ENCODE results near the gene PDSS1.
A peak's percentile ranks its signal among the peaks of the same experiment; 100 is the strongest.
"Not testable (repeated sequence)": the region's sequence is repeated elsewhere in the genome, so short reads cannot be mapped to it uniquely, and the experiment has no call there.

The PDSS1 gene

DNA sequence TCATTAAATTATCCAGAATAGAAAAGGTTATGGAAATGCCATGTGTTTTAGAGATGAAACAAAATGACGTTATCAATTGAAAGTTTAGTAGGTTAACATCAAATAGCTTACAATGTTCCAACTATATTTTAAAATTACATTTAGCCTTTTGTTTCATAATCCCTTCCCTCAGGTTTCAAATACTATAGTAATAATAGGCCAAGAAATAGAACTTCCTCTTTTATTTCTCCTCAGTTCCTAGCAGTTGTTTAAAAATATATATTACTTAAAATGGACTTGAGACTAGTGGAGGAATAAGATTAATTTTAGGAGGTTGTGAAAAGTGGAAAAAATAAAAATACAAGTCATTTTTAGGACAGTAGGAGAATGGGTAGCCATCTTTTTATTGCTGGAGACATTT, 16.4 kb upstream of the PDSS1 start:
- no peaks in the 10 kb centered on the region for H3K9me3 ChIP-seq (ENCODE audit: insufficient read depth, low read depth, low read length)
- no peak overlapping the region for H3K4me2 ChIP-seq (ENCODE audit: low read depth, low read length, poor library complexity, severe bottlenecking)
- TF ChIP-seq, protein P1, sequence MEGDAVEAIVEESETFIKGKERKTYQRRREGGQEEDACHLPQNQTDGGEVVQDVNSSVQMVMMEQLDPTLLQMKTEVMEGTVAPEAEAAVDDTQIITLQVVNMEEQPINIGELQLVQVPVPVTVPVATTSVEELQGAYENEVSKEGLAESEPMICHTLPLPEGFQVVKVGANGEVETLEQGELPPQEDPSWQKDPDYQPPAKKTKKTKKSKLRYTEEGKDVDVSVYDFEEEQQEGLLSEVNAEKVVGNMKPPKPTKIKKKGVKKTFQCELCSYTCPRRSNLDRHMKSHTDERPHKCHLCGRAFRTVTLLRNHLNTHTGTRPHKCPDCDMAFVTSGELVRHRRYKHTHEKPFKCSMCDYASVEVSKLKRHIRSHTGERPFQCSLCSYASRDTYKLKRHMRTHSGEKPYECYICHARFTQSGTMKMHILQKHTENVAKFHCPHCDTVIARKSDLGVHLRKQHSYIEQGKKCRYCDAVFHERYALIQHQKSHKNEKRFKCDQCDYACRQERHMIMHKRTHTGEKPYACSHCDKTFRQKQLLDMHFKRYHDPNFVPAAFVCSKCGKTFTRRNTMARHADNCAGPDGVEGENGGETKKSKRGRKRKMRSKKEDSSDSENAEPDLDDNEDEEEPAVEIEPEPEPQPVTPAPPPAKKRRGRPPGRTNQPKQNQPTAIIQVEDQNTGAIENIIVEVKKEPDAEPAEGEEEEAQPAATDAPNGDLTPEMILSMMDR (conservative IDR thresholded peaks at IDR 0.05; ENCODE audit: low read length): no peak
- no peak for TF ChIP-seq EZH2phosphoT487 (IDR thresholded peaks at IDR 0.05; ENCODE audit: borderline replicate concordance)
- no peak overlapping the region for H3K4me3 ChIP-seq (ENCODE audit: low read length, poor library complexity, severe bottlenecking)
- no peaks in the 10 kb centered on the region for H3K36me3 ChIP-seq (ENCODE audit: insufficient read depth, low read length)
- H3K4me1 ChIP-seq (ENCODE audit: insufficient read depth, low read length, poor library complexity, severe bottlenecking): peaks cover 10% of the 10 kb centered on the region
- H3F3A ChIP-seq (ENCODE audit: low read depth): no peaks in the 10 kb centered on the region
- no peak overlapping the region for H3K9ac ChIP-seq (ENCODE audit: low read depth, low read length, poor library complexity, severe bottlenecking)
- H4K20me1 ChIP-seq (ENCODE audit: insufficient read depth, low read length, poor library complexity, severe bottlenecking): no peaks in the 10 kb centered on the region
- no peak overlapping the region for H2AFZ ChIP-seq (ENCODE audit: low read length)
- no peaks in the 10 kb centered on the region for H3K9me2 ChIP-seq (replicated peaks; ENCODE audit: low read depth, low read length)
- no peaks in the 10 kb centered on the region for H3K79me2 ChIP-seq (ENCODE audit: insufficient read depth, low read length)
- no peaks in the 10 kb centered on the region for H3K27me3 ChIP-seq (ENCODE audit: insufficient read depth, low read length, poor library complexity, severe bottlenecking)

- peak overlapping the region; percentile 71; the same call in 1 of the 2 replicates for H2AFZ ChIP-seq (ENCODE audit: low read length)
- not testable (repeated sequence) for H3K27me3 ChIP-seq (ENCODE audit: insufficient read depth, low read length, poor library complexity, severe bottlenecking); H3K9me3 ChIP-seq (ENCODE audit: insufficient read depth, low read depth, low read length); H3K4me3 ChIP-seq (ENCODE audit: low read length, poor library complexity, severe bottlenecking); H4K20me1 ChIP-seq (ENCODE audit: insufficient read depth, low read length, poor library complexity, severe bottlenecking); H3K4me2 ChIP-seq (ENCODE audit: low read depth, low read length, poor library complexity, severe bottlenecking); H3K4me1 ChIP-seq (ENCODE audit: insufficient read depth, low read length, poor library complexity, severe bottlenecking); H3F3A ChIP-seq (ENCODE audit: low read depth); H3K9me2 ChIP-seq (replicated peaks; ENCODE audit: low read depth, low read length); H3K79me2 ChIP-seq (ENCODE audit: insufficient read depth, low read length); H3K36me3 ChIP-seq (ENCODE audit: insufficient read depth, low read length); H3K9ac ChIP-seq (ENCODE audit: low read depth, low read length, poor library complexity, severe bottlenecking)
Observed at GRCh38 chr10:26681971-26682370, 15.5 kb upstream of the PDSS1 start.

DNA sequence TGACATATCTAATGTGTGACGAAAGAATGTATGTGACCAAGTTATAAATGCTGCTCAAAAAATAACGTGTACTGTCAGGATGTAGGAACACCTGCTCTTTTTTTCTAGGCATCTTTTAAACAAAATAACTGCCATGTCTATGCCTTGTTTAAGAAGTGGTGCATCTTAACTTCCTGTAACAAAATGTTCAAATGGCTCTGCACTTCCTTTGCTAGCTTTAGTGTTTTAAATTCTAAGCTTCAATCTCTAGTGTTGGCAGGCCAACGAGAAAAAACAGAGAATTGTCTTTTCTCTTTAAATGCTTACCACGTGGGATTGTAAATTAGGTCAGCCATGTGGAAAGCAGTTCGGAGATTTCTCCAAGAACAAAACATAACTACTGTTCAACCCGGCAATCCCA, 14.6 kb upstream of the PDSS1 start:
- Histone ChIP-seq H3K9me2 (replicated peaks; ENCODE audit: low read depth, low read length) (no peaks in the 10 kb centered on the region), H4K20me1 (ENCODE audit: insufficient read depth, low read length, poor library complexity, severe bottlenecking) (no peaks in the 10 kb centered on the region), H3K79me2 (ENCODE audit: insufficient read depth, low read length) (no peaks in the 10 kb centered on the region), H2AFZ (ENCODE audit: low read length) (peak overlapping the region; percentile 71), H3K9ac (ENCODE audit: low read depth, low read length, poor library complexity, severe bottlenecking) (no peak overlapping the region), H3K4me2 (ENCODE audit: low read depth, low read length, poor library complexity, severe bottlenecking) (peak overlapping the region; percentile 31), H3K4me1 (ENCODE audit: insufficient read depth, low read length, poor library complexity, severe bottlenecking) (peaks cover 10% of the 10 kb centered on the region), H3K36me3 (ENCODE audit: insufficient read depth, low read length) (no peaks in the 10 kb centered on the region), H3K27me3 (ENCODE audit: insufficient read depth, low read length, poor library complexity, severe bottlenecking) (no peaks in the 10 kb centered on the region), H3K4me3 (ENCODE audit: low read length, poor library complexity, severe bottlenecking) (no peak overlapping the region), H3F3A (ENCODE audit: low read depth) (no peaks in the 10 kb centered on the region), H3K9me3 (ENCODE audit: insufficient read depth, low read depth, low read length) (no peaks in the 10 kb centered on the region)
- TF ChIP-seq, protein P1 (conservative IDR thresholded peaks at IDR 0.05; ENCODE audit: low read length): no peak
- no peak for TF ChIP-seq EZH2phosphoT487 (IDR thresholded peaks at IDR 0.05; ENCODE audit: borderline replicate concordance)

DNA sequence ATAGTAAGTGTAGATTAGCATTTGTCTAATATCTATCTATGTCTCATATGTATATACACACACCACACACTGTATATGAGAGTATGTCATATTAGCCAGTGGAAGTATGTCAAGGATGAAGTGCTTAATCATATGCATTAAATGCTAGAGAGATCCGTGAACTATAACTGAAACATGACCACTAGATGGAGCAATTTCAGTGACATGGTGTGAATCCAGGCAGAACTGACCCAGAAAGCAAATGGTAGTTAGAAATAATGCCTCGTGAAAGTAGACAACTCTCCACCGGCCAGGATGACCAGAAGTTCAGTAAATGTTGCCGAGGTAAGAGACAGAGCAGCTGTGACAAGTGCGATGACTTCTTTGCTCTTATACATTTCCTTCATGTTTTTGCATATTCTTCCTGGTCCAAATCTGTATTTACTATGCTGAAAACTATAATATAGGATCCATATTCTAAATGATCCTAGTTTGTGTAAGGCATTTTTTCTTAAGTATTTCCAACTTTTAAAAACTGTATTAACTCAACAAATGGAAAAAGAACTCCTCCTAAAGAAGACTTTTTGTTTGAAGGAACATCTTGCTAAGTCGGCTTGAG, 12.7 kb upstream of the PDSS1 start:
- H3K4me3 ChIP-seq (ENCODE audit: low read length, poor library complexity, severe bottlenecking); H3K4me2 ChIP-seq (ENCODE audit: low read depth, low read length, poor library complexity, severe bottlenecking); H3K9me3 ChIP-seq (ENCODE audit: insufficient read depth, low read depth, low read length); H4K20me1 ChIP-seq (ENCODE audit: insufficient read depth, low read length, poor library complexity, severe bottlenecking); H3F3A ChIP-seq (ENCODE audit: low read depth); H3K9ac ChIP-seq (ENCODE audit: low read depth, low read length, poor library complexity, severe bottlenecking); H3K79me2 ChIP-seq (ENCODE audit: insufficient read depth, low read length); H3K9me2 ChIP-seq (replicated peaks; ENCODE audit: low read depth, low read length); H3K27me3 ChIP-seq (ENCODE audit: insufficient read depth, low read length, poor library complexity, severe bottlenecking); H3K36me3 ChIP-seq (ENCODE audit: insufficient read depth, low read length): not testable (repeated sequence)
- peaks cover 18% of the 10 kb centered on the region for H3K4me1 ChIP-seq (ENCODE audit: insufficient read depth, low read length, poor library complexity, severe bottlenecking)
- H2AFZ ChIP-seq (ENCODE audit: low read length): peak overlapping the region; percentile 73
- TF ChIP-seq, protein P1 (conservative IDR thresholded peaks at IDR 0.05; ENCODE audit: low read length): peak; percentile 63
